Progenitor cell of endocrine pancreas (in vitro differentiated cells): ENCODE results near the gene DECR2. TPM values are rescaled to one million over a fixed set of nuclear protein-coding genes. Genes with fewer than 3 reads are reported as not detected.

ENCODE experiments used
- DNase-seq: peaks from one replicate; pipeline ENCODE4 v3.0.0; 2021; ENCODE audit warnings: low spot score; ENCODE audit not compliant: unreplicated experiment
- H3K27ac Mint-ChIP-seq: 2 replicates; pipeline ENCODE4 v1.8.0; 2021; ENCODE audit warnings: mild to moderate bottlenecking, moderate library complexity, mixed read lengths
- H3K27me3 Mint-ChIP-seq: 2 replicates; pipeline ENCODE4 v1.8.0; 2021; ENCODE audit warnings: mixed read lengths
- H3K36me3 Mint-ChIP-seq: 2 replicates; pipeline ENCODE4 v1.8.0; 2022; ENCODE audit warnings: mixed read lengths; ENCODE audit not compliant: insufficient read depth
- H3K4me1 Mint-ChIP-seq: 2 replicates; pipeline ENCODE4 v1.8.0; 2021; ENCODE audit warnings: low read depth, mixed read lengths
- H3K4me3 Mint-ChIP-seq: 2 replicates; pipeline ENCODE4 v1.8.0; 2021; ENCODE audit warnings: low read depth, mild to moderate bottlenecking, moderate library complexity, mixed read lengths
- H3K9me3 Mint-ChIP-seq: 2 replicates; pipeline ENCODE4 v1.8.0; 2021; ENCODE audit warnings: low read depth, mixed read lengths
- CTCF ChIP-seq: fragments of 200-600 bp; sonication (generic); IDR thresholded peaks from one replicate; pipeline ENCODE4 v1.5.0; 2021; ENCODE audit warnings: antibody characterized with exemption, mild to moderate bottlenecking; ENCODE audit not compliant: unreplicated experiment
- total RNA-seq: library from RNA; stranded (reverse); gene quantifications from 2 replicates; pipeline ENCODE4 v1.2.1, GENCODE V29; 2021

The DECR2 gene
- total RNA-seq, 1 donor from 2014 or later = 39.4 TPM

- H3K27ac Mint-ChIP-seq = no peak overlapping the region
- peaks cover 8% of the 10 kb centered on the region for H3K36me3 Mint-ChIP-seq
- H3K4me1 Mint-ChIP-seq = peaks cover 15% of the 10 kb centered on the region
- no peak overlapping the region for H3K4me3 Mint-ChIP-seq
- no peak for DNase-seq
- H3K27me3 Mint-ChIP-seq = no peaks in the 10 kb centered on the region
- H3K9me3 Mint-ChIP-seq = no peaks in the 10 kb centered on the region
- TF ChIP-seq CTCF = no peak
Measured at GRCh38 chr16:460787-461186, 59.1 kb downstream of the DECR2 start.

Other genes starting within 250 kb of the DECR2 start
- gene HBZ, start 249.2 kb upstream of the DECR2 start, total RNA-seq = not detected in 2 replicates
- gene HBM, start 235.9 kb upstream of the DECR2 start, total RNA-seq = not detected in 2 replicates
- gene HBA2, start 229.0 kb upstream of the DECR2 start, total RNA-seq = not detected in 2 replicates
- not detected in 2 replicates for gene HBA1, start 225.2 kb upstream of the DECR2 start, total RNA-seq
- gene HBQ1, start 221.4 kb upstream of the DECR2 start, total RNA-seq = 0.60 and 0.84 TPM in 2 replicates
- 229 and 230 TPM in 2 replicates for gene LUC7L, start 172.4 kb upstream of the DECR2 start, total RNA-seq
- 127 and 129 TPM in 2 replicates for gene FAM234A, start 167.1 kb upstream of the DECR2 start, total RNA-seq
- 2.4 TPM in 2 replicates for gene RGS11, start 125.9 kb upstream of the DECR2 start, total RNA-seq
- 6.0 and 6.5 TPM in 2 replicates for gene ARHGDIG, start 121.3 kb upstream of the DECR2 start, total RNA-seq
- 3.8 TPM in 2 replicates for gene PDIA2, start 118.7 kb upstream of the DECR2 start, total RNA-seq
- 33.6 and 34.4 TPM in 2 replicates for gene AXIN1, start 49.2 kb upstream of the DECR2 start, total RNA-seq
- gene MRPL28, start 31.3 kb upstream of the DECR2 start, total RNA-seq = 82.7 and 85.3 TPM in 2 replicates
- gene PGAP6, start 19.9 kb upstream of the DECR2 start, total RNA-seq = 92.7 and 92.9 TPM in 2 replicates
- gene NME4, start 4.7 kb upstream of the DECR2 start, total RNA-seq = 151 and 154 TPM in 2 replicates
- gene RAB11FIP3, start 23.8 kb downstream of the DECR2 start, total RNA-seq = 92.7 and 97.9 TPM in 2 replicates
- 53.9 and 57.4 TPM in 2 replicates for gene CAPN15, start 125.8 kb downstream of the DECR2 start, total RNA-seq
- gene PRR35, start 158.5 kb downstream of the DECR2 start, total RNA-seq = not detected in 2 replicates
- gene NHLRC4, start 165.1 kb downstream of the DECR2 start, total RNA-seq = 0.51 and 1.4 TPM in 2 replicates
- gene PIGQ, start 168.1 kb downstream of the DECR2 start, total RNA-seq = 109 TPM in 2 replicates
- gene RAB40C, start 188.2 kb downstream of the DECR2 start, total RNA-seq = 29.0 and 30.6 TPM in 2 replicates
- gene WFIKKN1, start 229.1 kb downstream of the DECR2 start, total RNA-seq = 37.2 and 42.8 TPM in 2 replicates
- 59.3 and 64.0 TPM in 2 replicates for gene METTL26, start 234.4 kb downstream of the DECR2 start, total RNA-seq
- gene MCRIP2, start 239.9 kb downstream of the DECR2 start, total RNA-seq = 26.3 and 31.4 TPM in 2 replicates
- gene WDR90, start 247.5 kb downstream of the DECR2 start, total RNA-seq = 109 and 117 TPM in 2 replicates